Left renal pelvis (tissue), 4 donors: ENCODE measurements around the gene ATPAF1. TPM values are rescaled to one million over a fixed set of nuclear protein-coding genes. Genes with fewer than 3 reads are reported as not detected.
"Not testable (repeated sequence)": the region's sequence is repeated elsewhere in the genome, so short reads cannot be mapped to it uniquely, and the experiment has no call there.

Source experiments
- DNase-seq, 4 donors: peaks; one replicate each; pipeline ENCODE4 v3.0.0-alpha.2; 2013; ENCODE audit warnings: low read depth in 4 of 4, low spot score in 3 of 4
- polyA plus RNA-seq, 4 donors: library from polyadenylated mRNA; unstranded; fragments of 120-200 nt; gene quantifications; one replicate each; pipeline ENCODE4 v1.2.1, GENCODE V29; 2013; ENCODE audit not compliant: insufficient read length in 4 of 4

Gene ATPAF1
- polyA plus RNA-seq, 4 donors = 55.7 to 118 (median 99.4) TPM

DNA sequence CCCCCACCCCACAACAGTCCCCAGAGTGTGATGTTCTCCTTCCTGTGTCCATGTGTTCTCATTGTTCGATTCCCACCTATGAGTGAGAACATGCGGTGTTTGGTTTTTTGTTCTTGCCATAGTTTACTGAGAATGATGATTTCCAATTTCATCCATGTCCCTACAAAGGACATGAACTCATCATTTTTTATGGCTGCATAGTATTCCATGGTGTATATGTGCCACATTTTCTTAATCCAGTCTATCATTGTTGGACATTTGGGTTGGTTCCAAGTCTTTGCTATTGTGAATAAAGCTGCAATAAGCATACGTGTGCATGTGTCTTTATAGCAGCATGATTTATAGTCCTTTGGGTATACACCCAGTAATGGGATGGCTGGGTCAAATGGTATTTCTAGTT, 17.0 kb downstream of the ATPAF1 start:
- DNase-seq = not testable (repeated sequence)

DNA sequence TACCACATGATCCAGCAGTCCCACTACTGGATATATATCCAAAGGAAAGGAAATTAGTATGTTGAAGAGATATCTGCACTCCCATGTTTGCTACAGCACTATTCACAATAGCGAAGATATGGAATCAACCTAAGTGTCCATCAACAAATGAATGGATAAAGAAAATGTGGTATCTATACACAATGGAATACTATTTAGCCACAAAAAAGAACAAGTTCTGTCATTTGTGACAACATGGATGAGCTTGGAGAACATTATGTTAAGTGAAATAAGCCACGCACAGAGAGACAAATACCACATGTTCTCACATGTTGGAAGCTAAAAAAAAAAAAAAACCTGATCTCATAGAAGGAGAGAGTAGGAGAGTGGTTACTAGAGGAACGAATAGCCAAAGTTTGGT, 17.7 kb downstream of the ATPAF1 start:
- DNase-seq = no peak

DNA sequence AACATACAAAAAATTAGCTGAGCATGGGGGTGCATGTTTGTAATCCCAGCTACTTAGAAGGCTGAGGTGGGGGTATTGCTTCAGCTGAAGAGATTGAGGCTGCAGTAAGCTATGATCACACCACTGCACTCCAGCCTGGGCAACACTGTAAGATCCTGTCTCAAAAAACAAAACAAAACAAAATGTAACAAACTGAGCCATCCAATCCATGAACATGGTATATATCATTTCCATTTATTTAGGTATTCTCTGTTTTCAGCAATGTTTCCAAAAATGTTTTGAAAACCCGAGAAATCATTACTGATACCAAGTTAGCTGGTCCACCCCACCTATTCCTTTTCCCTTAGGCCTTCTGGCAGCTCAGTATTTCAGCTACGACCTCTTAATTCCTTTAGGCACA, 18.4 kb downstream of the ATPAF1 start:
- DNase-seq = no peak

DNA sequence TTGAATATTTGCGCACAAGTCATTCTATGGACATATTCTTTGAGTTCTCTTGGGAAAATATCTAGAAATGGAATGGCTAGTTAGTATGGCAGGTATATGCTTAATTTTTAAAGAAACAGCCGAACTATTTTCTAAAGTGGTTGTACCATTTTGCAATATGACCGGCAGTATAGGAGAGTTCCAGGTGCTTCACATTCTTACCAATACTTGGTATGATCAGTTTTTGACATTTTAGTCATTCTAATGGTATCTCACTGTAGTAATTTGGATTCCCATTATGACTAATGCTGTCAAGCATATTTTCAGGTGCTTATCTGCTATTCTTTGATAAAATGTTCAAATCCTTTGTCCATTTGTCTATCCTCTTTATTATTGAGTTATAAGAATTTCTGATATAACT, 20.6 kb downstream of the ATPAF1 start:
- no peak for DNase-seq

DNA sequence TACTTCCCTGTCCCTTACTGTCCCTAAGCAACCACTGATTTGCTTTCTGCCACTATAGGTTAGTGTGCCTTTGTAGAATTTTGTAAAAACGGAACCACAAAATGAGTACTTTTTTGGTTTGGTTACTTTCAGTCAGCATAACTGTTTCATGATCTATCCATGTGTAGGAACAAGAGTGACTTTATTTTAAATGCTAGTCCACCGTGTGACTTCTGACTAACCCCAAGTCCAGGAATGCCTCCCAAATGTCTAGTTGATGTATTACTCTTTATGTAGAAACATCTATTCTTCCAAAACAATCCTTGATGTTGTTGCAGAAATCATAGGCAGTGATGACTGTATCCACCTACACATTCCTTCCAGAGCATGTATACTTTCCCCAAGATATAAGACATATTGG, 21.3 kb downstream of the ATPAF1 start:
- no peak for DNase-seq

DNA sequence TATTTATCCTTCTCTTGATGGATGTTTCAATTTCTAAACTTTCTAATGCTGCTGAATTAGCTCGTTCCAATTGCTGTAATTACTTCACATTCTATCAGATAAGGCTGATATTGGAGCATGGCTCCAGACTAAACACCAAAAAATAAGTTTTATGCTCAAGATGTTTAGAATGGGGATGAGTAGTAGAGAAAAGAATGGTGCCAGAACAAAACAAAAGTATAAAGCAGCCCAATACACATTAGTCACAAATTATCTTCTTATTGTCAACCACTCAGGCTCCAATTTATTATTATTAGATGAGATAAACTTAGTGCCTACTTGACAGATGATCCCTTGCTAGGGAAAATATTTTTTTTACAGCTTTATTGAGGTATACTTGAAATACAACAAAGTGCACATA, 21.8 kb downstream of the ATPAF1 start:
- no peak for DNase-seq

DNA sequence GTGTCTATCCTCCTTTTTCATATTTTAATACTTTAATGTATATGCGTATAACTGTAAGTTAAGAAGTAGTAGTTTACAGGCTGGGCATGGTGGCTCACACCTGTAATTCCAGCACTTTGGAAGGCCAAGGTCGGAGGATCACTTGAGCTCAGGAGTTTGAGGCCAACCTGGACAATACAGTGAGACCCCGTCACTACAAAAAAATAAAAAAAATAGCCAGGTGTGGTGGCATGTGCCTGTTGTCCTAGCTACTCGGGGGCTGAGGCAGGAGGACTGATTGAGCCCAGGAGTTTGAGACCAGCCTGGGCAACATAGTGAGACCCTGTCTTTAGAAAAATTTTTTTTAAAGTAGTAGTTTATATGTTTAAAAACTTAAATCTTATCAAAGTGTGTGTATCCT, 22.3 kb downstream of the ATPAF1 start:
- no peak for DNase-seq

DNA sequence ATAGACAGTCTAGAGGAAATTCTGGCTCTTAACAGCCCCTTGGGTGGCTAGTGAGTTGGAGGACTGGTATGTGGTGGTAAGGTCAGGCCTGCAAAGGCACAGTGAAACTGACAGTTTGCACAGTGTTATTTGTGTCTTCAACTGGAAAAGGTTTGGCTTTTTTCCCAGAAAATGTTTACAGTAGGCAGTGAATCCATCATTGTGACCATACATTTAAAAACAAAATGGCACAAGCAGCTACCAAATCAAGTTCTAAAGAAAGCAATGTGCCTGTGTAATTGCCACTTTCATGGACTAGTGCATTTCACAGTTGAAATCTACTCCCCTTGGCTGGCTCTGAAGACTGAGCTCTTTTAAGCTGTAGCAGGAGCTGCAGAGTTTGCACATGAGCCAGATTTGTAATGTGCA, 24.8 kb downstream of the ATPAF1 start:
- DNase-seq = no peak

DNA sequence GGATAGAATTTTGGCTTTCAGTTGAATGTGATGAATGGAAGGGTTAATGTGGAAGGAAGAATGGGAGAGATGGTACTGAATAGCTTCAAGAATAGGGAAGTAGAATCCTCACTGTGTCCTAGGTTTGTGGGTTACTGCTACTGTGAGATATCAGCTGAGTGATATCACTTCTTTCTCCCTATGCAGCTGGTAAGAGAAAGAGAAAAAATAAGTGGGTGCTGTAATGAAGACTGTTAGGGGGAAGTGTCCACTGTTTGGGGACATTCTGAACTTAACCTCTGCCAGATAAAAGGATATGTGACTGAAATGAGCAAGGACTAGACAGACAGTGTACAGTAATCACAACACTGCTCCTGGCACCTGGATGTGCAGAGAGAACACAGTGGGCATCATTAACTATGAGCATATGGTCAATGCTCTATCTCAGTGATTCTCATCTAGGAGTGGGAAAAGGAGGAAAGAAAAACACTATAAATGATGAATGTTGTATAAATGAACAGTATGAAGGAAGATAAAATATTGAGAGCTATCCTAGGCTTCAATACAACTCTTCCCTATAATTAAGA, 26.0 kb downstream of the ATPAF1 start:
- DNase-seq = no peak

DNA sequence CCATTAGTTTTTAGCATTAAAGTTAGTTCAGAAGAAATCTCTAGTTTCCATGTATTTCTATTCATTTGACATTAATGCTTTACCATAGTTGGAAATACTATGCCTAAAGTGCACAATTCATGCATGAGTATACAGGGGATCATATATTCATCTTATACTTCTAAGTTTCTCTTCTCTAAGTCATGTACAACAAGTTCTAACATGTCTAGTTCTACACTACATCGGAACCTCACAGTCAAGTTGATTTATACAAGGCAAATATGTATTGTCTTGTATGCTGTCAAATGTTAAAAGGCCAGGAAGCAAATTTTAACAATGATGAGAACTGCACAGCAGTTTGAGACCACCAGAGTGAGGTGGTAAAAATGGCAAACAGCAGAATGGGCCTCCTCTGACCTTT, 28.6 kb downstream of the ATPAF1 start:
- DNase-seq = no peak

DNA sequence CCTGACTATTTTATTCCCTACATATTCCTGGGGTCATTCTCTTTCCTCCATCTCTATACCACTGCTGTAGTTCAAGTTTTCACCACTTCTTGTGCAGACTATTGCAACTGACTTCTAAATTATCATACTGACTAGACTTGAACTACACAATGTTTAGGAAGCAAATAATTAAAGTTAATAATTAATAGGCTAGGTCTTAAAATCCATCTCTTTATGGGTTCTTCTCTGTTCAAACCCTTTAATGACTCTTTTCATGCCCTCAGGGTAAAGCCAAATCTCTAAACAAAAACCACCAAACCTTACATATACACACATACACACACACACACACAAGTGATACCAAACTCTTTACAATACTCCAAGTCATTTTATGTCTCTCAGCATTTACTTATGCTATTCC, 29.2 kb downstream of the ATPAF1 start:
- DNase-seq = no peak

DNA sequence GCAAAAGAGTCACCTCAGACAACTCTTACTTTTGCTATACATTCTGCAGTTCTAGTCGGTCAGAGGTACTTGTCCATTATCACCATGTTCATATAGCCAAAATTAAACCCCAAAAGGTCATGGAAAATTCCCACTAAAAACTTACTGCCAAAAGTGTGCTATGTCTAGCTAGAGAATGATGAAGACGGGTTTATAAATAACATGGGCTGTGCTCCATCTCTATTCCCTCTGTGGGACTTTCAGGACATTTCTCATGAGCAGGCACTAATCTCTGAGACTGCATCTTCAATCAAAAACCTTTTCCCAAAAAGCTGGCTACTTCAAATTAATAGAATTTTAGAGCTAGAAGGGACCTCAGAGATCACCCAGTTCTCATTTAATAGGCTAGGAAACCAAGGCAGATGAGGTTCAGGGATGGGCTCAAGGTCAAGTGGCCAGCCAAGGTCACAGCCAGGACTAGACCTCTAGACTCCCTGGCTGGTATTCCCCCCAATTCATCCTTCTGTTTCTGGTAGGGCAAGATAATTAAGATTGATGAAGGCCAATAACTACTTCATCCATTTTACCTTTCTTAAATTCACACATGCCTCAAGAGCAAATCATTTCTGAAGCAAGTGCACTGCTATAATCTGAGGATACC, 30.6 kb downstream of the ATPAF1 start:
- no peak for DNase-seq

DNA sequence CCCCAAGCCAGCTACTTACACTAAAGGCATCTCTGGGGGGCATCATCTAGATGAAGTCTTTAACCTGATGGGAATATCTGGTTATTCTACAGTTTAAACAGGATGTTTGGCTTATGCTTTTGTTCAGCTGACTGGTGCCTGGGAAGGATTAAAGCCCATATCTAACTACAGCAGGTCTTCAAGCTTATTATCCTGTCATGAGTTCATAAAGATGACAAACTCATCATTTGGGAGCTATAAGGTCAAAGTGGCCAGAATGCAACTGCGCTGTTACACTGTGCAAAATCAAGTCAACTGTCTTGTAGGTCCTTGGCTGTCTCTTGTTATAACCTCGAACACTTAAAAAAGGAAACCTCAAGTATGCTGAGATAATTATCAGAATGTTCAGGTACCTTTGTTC, 33.0 kb downstream of the ATPAF1 start:
- no peak for DNase-seq

DNA sequence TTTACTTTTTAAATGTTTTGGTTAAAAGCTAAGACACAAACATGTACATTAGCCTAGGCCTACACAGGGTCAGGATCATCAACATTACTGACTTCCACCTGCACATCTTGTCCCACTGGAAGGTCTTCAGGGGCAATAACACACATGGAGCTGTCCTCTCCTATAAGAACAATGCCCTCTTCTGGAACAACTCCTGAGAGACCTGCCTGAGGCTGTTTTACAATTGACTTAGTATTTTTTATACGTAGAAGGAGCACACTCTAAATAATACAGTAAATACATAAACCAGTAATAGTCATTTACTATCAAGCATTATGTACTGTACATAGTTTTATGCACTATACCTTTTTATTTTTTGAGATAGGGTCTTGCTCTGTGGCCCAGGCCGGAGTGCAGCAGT, 37.4 kb downstream of the ATPAF1 start:
- no peak for DNase-seq

DNA sequence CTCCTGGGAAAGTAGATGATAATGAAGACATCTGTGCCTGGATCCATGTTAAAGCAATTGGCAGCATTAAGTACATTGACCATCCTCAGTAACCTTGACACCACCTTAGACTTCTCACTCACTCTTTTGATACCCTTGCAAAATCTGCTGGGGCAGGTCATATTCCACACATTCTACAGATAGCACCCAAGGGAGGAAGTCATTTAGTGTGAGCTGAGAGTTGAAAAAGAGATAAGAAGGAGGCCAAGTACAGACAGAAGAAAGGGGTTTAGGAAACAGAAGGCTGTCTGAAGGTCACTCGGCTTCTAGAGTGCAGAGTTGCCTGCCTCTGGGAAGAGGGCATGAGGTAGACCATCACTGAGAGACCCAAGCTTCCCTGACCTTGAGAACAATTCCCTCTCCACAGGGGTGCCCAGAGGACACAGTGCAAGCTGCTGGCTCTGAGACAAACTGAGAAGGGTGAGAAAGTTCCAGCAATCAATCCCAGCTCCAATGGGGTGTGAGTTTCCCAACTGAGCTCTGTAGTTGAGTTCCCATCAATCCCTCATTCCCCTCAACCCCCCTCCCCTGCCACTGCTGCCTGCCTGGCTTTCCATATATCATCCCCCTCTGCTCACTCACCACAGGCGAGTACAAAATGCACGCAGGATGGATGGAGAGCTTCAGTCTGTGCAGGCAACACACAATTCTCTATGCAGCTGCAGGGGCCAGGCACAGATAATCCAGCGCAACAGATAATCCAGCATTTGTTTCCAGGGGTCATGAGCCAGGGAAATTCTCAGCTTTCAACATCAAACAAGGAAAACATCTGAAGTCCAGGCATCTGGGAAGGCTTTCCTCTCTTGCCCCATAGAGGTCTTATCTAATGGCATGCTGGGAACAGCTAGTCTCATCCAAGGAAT, 44.2 kb downstream of the ATPAF1 start:
- no peak for DNase-seq

DNA sequence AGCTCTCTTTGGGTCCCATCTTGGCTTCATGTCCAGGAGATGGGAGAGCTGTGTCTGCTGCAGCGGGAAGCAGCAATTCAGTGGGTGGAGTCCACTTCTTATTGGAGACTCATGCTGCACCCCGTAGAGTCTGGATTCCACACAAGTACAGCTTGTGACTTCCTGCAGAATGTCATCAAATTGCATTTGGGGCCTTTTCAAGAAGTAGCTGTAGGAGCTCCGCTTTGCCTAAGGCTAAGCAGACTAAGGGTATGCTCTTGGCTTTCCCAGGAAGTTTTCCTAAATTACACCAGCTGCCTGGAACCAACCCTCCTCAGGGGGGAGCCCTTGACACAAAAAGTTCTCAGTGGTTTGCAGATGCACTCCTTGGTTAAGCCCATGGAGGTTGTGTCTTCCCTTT, 45.8 kb downstream of the ATPAF1 start:
- DNase-seq = no peak

DNA sequence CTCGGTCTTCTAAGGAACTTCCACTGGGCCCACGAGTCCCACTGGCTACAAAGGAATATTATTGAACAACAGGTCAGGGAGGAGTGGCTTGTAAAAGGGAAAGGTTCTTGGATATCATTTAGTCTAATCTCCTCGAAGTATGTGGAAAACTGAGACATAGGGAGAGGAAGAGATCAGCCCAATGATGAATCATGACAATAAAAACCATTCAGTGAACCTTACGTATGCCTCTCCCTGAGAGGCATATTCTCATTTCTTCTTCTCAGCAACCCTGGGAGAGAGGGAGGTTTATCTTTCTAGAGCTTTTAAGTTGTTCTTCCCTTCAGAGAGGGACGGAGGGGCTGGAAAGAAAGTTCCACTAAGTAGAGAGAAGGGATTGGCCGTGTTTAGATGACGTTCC, 46.2 kb downstream of the ATPAF1 start:
- no peak for DNase-seq

DNA sequence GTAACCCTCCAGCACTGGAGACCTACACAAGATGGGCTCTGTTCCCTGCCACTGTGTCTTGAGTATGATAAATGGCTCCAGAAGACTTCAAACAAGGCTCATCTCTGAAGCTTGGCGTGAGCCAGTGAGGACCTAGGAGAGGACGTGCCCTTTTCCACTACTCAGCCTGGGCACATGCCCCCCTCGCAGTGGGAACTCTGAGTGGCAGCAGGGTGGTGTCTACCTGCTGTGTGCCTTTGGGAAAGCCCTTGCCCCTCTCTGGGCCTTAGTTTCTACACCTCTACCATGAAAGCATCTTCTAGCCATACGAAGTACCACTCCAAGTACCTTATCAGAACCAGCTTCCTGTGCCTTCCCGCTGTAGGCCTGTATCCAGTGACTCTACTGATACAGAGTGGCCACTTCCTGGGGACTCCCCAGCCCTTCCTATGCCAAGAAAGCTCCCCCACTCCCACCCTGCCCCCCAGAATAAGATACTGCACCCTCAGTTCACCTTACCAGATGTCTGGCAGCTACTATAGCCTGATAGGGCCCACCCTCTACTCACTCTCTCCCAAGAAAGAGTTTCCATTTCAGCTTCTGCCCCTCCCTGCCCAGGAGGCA, 48.4 kb downstream of the ATPAF1 start:
- no peak for DNase-seq

DNA sequence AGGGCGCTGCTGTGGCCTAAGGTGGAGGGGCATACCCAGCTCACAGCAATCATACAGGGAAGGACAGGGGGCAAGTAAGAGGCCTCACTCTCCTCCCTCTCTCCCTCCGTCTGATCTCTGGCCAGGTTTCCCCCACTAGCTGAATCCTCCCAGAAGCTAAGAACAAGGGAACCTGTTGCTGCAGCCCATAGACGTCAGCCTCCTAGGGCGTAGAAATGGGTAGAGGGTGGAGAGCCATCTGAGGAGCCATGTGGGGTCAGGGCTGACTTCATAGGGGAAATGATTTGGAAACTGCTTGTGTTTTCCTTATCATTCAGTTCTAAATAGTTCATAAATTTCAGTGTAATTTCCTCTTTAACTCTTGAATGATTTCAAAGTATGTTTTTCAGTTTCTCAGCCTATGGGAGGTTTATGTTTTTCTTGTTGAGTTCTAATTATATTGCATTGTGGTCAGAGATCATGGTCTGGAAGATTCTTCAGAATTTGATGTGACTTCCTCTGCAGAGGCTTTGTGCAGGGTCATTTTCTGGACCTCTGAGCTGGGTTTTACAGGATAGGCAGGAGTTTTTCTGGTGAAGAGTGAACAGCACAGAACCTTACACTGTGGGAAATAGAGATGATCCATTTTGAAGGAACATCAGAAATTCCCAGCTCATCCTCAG, 49.3 kb downstream of the ATPAF1 start:
- DNase-seq = no peak

DNA sequence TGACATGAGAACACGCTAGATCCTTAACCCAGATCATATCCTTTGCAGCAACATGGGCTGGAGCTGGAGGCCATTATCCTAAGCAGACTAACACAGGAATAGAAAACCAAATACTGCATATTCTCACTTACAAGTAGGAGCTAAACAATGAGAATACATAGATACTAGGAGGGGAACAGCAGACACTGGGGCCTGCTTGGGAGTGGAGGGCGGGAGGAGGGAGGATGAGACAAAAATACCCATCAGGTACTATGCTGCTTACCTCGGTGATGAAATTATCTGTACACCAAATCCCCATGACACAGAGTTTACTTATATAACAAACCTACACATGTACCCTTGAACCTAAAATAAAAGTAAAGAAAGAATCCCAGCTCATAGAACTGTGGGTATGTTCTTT, 50.3 kb downstream of the ATPAF1 start:
- no peak for DNase-seq
